G401.6 (cell line): ENCODE results near the gene IDH3G.

Source experiments
- FAIRE-seq: peaks from 2 replicates; lab custom pipeline; 2012; peaks lifted over from hg19 to GRCh38; lab: Jason Lieb, UNC

The IDH3G gene

GRCh38 chrX:153816831-153817690, 22.9 kb upstream of the IDH3G start:
- FAIRE-seq = no peak

GRCh38 chrX:153814591-153815315, 20.6 kb upstream of the IDH3G start:
- no peak for FAIRE-seq

- FAIRE-seq = no peak
Measured at GRCh38 chrX:153813161-153813560, 19.0 kb upstream of the IDH3G start.

- no peak for FAIRE-seq
Measured at GRCh38 chrX:153812220-153812619, 18.0 kb upstream of the IDH3G start.

GRCh38 chrX:153807976-153808375, 13.8 kb upstream of the IDH3G start:
- no peak for FAIRE-seq

GRCh38 chrX:153806999-153807575, 12.9 kb upstream of the IDH3G start:
- FAIRE-seq = no peak

GRCh38 chrX:153805436-153805835, 11.3 kb upstream of the IDH3G start:
- FAIRE-seq = no peak

GRCh38 chrX:153804621-153805020, 10.4 kb upstream of the IDH3G start:
- FAIRE-seq = no peak

- FAIRE-seq = no peak
Measured at GRCh38 chrX:153804100-153804595, 10.0 kb upstream of the IDH3G start.

- no peak for FAIRE-seq
Measured at GRCh38 chrX:153803211-153804099, 9.3 kb upstream of the IDH3G start.

GRCh38 chrX:153802513-153803045, 8.4 kb upstream of the IDH3G start:
- no peak for FAIRE-seq

GRCh38 chrX:153801669-153802068, 7.5 kb upstream of the IDH3G start:
- FAIRE-seq = no peak

- FAIRE-seq = no peak
Measured at GRCh38 chrX:153800746-153801145, 6.6 kb upstream of the IDH3G start.

GRCh38 chrX:153800177-153800722, 6.1 kb upstream of the IDH3G start:
- no peak for FAIRE-seq

GRCh38 chrX:153799326-153799725, 5.2 kb upstream of the IDH3G start:
- no peak for FAIRE-seq

- no peak for FAIRE-seq
Measured at GRCh38 chrX:153797415-153798015, 3.3 kb upstream of the IDH3G start.

GRCh38 chrX:153794897-153795816, 982 bp upstream of the IDH3G start:
- no peak for FAIRE-seq

GRCh38 chrX:153793291-153793690, 884 bp downstream of the IDH3G start:
- FAIRE-seq = no peak

- no peak for FAIRE-seq
Measured at GRCh38 chrX:153792368-153792767, 1.8 kb downstream of the IDH3G start.
